Parathyroid adenoma (tissue), 2 donors: ENCODE results near the gene TMEM238L.

Source experiments
- H2AFZ ChIP-seq: fragments of 300-600 bp; sonication (generic); one replicate; pipeline ENCODE4 v1.7.0; 2017; ENCODE audit warnings: antibody characterized with exemption, mild to moderate bottlenecking
- H3K27ac ChIP-seq: fragments of 300-600 bp; sonication (generic); one replicate; pipeline ENCODE4 v1.7.0; 2017
- H3K27me3 ChIP-seq: fragments of 300-600 bp; sonication (generic); one replicate; pipeline ENCODE4 v1.7.0; 2017; ENCODE audit warnings: low read length; ENCODE audit not compliant: control insufficient read depth, insufficient read depth
- H3K36me3 ChIP-seq: fragments of 300-600 bp; sonication (generic); one replicate; pipeline ENCODE4 v1.7.0; 2017; ENCODE audit warnings: low read length; ENCODE audit not compliant: control insufficient read depth, insufficient read depth
- H3K4me1 ChIP-seq: fragments of 300-600 bp; sonication (generic); one replicate; pipeline ENCODE4 v1.7.0; 2017; ENCODE audit warnings: control low read depth
- H3K4me2 ChIP-seq: fragments of 300-600 bp; sonication (generic); one replicate; pipeline ENCODE4 v1.7.0; 2017; ENCODE audit warnings: low read length
- H3K4me3 ChIP-seq: fragments of 300-600 bp; sonication (generic); one replicate; pipeline ENCODE4 v1.7.0; 2017; ENCODE audit warnings: low read depth, low read length
- H3K79me2 ChIP-seq: fragments of 300-600 bp; sonication (generic); one replicate; pipeline ENCODE4 v1.7.0; 2017; ENCODE audit warnings: control low read depth
- H3K9ac ChIP-seq: fragments of 300-600 bp; sonication (generic); one replicate; pipeline ENCODE4 v1.7.0; 2017; ENCODE audit warnings: mild to moderate bottlenecking
- H3K9me3 ChIP-seq: fragments of 300-600 bp; sonication (generic); one replicate; pipeline ENCODE4 v1.7.0; 2017; ENCODE audit warnings: low read length; ENCODE audit not compliant: control insufficient read depth
- CTCF ChIP-seq: fragments of 300-600 bp; sonication (generic); IDR thresholded peaks from one replicate; pipeline ENCODE4 v1.7.0; 2017; ENCODE audit warnings: antibody characterized with exemption, mild to moderate bottlenecking
- donor health status: primary hyperparathyroidism.

Gene TMEM238L

GRCh38 chr17:10754861-10755591, 48.9 kb downstream of the TMEM238L start:
- H3K4me3 ChIP-seq = no peak overlapping the region
- no peaks in the 10 kb centered on the region for H3K79me2 ChIP-seq
- no peak overlapping the region for H3K27ac ChIP-seq
- H3K9ac ChIP-seq = no peak overlapping the region
- H3K36me3 ChIP-seq = no peaks in the 10 kb centered on the region
- H3K4me2 ChIP-seq = no peak overlapping the region
- no peaks in the 10 kb centered on the region for H3K27me3 ChIP-seq
- H2AFZ ChIP-seq = peak overlapping the region; percentile 84
- no peak for TF ChIP-seq CTCF
- H3K9me3 ChIP-seq = no peaks in the 10 kb centered on the region
- H3K4me1 ChIP-seq = no peaks in the 10 kb centered on the region

- Histone ChIP-seq H3K4me1 (no peaks in the 10 kb centered on the region), H3K27ac (no peak overlapping the region), H2AFZ (no peak overlapping the region), H3K9ac (no peak overlapping the region), H3K4me3 (no peak overlapping the region), H3K9me3 (no peaks in the 10 kb centered on the region), H3K79me2 (no peaks in the 10 kb centered on the region), H3K36me3 (no peaks in the 10 kb centered on the region), H3K4me2 (no peak overlapping the region), H3K27me3 (no peaks in the 10 kb centered on the region)
- no peak for TF ChIP-seq CTCF
Measured at GRCh38 chr17:10754109-10754508, 49.8 kb downstream of the TMEM238L start.

GRCh38 chr17:10752696-10753095, 51.2 kb downstream of the TMEM238L start:
- Histone ChIP-seq H3K27ac (no peak overlapping the region), H3K79me2 (no peaks in the 10 kb centered on the region), H3K4me2 (no peak overlapping the region), H2AFZ (no peak overlapping the region), H3K27me3 (no peaks in the 10 kb centered on the region), H3K9me3 (no peaks in the 10 kb centered on the region), H3K36me3 (no peaks in the 10 kb centered on the region), H3K9ac (no peak overlapping the region), H3K4me1 (no peaks in the 10 kb centered on the region), H3K4me3 (no peak overlapping the region)
- no peak for TF ChIP-seq CTCF

- no peaks in the 10 kb centered on the region for H3K4me1 ChIP-seq
Measured at GRCh38 chr17:10751563-10751962, 52.3 kb downstream of the TMEM238L start.

More at GRCh38 chr17:10751563-10751962, 52.3 kb downstream of the TMEM238L start:
- Histone ChIP-seq H2AFZ (no peak overlapping the region), H3K9ac (no peak overlapping the region), H3K4me3 (no peak overlapping the region), H3K36me3 (no peaks in the 10 kb centered on the region), H3K9me3 (no peaks in the 10 kb centered on the region), H3K27me3 (no peaks in the 10 kb centered on the region), H3K27ac (no peak overlapping the region), H3K79me2 (no peaks in the 10 kb centered on the region), H3K4me2 (no peak overlapping the region)
- no peak for TF ChIP-seq CTCF
